Umbilical cord (tissue), 2 donors: ENCODE results near the gene PRKCD. TPM values are rescaled to one million over a fixed set of nuclear protein-coding genes. Genes with fewer than 3 reads are reported as not detected.

Experiments used
- DNase-seq: peaks from one replicate; pipeline ENCODE4 v3.0.0-alpha.2; 2015; ENCODE audit warnings: low spot score
- total RNA-seq: library from RNA; depleted of rRNA; stranded (reverse); fragments of >200 nt; gene quantifications from one replicate; pipeline ENCODE4 v1.2.3, GENCODE V29; 2014; ENCODE audit warnings: low replicate concordance; ENCODE audit not compliant: insufficient read depth

PRKCD gene
- total RNA-seq, 1 donor from 2014 or later, result 1.7 TPM

DNA sequence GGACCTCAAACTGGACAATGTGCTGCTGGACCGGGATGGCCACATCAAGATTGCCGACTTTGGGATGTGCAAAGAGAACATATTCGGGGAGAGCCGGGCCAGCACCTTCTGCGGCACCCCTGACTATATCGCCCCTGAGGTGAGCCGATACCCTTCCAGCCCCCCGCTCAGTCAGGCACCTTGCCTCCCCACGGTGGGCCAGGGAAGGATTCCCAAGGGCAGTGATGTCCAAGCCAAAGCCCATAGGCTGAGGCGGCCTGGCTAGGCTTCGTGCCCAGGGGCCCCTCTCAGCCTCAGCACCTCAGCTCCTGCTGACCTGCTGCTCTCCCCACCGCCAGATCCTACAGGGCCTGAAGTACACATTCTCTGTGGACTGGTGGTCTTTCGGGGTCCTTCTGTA, 27.7 kb downstream of the PRKCD start:
- DNase-seq, result no peak

DNA sequence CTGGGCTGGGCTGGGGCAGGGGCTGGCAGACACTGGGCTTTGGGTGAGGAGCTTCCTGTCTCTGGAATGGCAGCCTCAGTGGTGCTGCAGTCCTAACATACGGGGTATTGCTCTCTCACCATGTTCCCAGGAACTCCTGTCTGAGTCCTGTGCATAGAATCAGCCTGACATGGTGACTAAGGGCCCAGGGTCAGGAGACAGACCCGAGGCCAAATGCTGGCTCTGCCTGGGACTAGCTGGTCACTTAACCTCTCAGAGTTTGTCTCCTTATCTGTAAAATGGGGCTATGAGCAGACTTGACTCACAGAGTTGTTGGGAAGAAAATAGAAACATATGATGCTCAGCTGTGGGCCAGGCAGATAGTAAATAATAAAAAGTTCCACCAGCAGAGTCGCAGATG, 28.3 kb downstream of the PRKCD start:
- no peak for DNase-seq

DNA sequence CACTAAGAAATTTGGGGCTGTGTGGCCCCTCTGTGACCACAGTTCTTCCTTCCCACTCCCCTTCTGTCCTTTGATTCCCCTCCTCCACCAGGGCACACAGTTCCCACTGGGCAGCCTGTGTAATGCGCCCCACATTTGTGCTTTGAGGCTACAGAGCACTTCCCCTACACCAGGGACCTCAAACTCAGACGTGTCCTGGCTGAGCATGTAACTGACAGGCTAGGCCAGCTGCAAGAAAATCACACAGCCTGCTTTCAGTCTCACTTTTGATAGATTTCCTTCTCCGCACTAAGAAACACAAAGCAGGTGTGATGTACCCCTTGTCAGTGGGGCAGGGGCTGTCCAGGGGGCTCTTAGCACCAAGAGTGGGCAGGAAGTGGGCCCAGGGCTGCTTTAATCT, 29.6 kb downstream of the PRKCD start:
- DNase-seq, result no peak

DNA sequence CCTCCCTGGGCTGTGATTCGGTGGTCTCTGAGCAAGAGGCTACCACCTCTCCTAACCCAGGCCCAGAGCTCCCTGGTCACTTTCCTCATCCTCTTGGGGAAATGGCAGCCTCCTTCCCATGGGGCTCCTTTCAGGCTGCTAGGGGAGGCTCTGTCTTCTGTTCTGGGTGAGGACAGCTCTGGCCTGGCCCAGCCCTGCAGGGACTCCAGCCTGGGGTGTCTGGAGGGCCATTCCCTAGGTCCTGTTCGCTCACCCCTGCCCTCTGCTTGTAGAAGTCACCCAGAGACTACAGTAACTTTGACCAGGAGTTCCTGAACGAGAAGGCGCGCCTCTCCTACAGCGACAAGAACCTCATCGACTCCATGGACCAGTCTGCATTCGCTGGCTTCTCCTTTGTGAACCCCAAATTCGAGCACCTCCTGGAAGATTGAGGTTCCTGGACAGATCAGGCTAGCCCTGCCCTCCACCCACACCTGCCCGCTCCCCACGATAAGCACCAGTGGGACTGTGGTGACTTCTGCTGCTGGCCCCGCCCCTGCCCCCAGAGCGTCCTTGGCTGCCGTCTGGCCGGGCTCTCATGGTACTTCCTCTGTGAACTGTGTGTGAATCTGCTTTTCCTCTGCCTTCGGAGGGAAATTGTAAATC, 30.9 kb downstream of the PRKCD start:
- no peak for DNase-seq

DNA sequence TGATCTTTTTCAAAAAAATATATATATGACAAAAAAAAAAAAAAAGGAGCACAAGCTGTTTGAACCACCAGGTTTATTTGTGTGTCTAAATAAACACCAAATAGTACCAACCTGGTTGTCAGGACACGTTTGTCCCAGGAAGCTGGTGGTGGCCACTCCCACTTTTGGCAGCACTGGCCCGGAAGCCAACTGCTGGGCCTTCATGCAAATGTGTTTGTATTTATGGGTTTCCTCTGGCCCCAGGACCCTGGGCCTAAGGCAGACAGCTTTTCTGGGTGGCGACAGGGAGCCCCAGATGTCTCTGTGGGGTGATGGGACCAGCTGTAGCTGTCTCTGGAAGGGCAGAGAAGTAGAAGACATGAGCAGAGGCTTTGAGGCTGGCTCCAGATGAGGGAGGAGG, 31.6 kb downstream of the PRKCD start:
- DNase-seq, result no peak

DNA sequence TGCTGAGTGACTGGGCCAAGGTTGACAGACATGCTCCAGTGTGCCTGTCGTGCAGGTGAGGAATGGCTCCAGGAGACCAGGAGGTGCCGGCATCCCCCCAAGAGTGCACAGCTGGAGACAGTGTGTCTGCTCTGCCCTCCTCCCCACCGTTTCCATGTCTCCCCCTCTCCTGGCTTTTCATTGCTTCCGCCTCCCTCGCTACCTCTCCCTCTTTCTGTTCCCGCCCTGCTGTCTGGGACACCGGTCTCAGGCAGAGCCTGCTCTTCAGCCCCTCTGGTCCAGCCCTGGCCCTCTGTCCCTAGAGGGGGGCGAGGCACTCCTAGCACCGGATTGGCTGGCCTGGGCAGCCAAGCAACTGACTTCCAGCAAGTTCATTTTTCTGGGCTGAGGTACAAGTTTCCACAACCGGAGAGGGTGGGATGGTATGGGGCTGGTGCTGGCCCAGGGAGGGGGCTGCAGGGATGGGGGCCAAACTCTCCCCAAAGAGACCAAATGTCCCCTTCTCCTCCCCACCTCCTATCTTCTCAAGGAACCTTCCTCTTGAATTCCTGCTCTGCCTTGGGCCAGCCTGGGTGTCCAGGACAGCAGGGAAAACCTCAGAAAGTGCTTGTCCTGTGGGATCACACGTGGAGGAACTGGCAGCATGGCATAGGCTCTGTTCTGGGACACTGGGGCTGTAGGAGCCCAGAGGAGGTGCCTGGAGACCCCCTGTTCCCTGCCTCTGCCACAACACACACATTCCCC, 32.6 kb downstream of the PRKCD start:
- no peak for DNase-seq

DNA sequence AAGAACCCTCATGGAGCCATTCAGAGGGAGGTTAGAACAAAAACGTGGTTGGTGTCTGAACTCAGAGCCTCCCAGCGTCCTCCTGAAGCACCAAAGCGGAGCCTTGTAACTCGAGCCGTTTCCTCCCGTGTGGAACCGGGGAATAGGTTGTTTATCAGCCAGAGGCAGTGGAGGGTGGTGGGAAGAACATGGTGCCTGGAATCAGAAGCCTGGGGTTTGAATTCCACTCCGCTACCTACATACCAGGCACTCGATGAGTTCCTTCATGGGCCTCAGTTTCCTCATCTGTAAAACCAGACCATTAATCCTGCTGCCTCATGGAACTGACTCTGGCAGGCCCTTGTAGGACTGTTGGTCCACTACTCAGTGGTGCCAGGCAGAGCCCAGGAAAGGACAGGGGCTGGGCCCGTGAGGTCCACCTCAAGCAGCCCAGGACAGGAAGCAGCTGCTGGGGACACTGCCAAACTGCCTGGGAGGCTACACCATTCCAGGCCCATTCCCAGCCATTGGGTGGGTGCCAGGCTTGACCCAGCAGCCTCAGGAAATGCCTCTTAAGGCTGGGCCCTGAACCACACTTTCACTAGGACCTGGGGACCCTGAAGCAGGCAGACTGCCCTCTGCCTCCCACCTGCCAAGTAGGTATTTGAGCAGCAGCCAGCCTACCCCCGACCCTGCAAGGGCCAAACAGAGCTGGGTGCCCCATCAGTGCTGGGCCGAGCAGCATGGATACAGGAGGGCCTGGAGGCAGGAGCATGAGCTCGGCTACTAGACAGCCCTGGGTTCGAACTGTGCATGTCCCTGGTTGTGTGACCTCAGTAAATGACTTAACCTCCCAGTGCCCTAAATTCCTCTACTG, 33.4 kb downstream of the PRKCD start:
- no peak for DNase-seq

DNA sequence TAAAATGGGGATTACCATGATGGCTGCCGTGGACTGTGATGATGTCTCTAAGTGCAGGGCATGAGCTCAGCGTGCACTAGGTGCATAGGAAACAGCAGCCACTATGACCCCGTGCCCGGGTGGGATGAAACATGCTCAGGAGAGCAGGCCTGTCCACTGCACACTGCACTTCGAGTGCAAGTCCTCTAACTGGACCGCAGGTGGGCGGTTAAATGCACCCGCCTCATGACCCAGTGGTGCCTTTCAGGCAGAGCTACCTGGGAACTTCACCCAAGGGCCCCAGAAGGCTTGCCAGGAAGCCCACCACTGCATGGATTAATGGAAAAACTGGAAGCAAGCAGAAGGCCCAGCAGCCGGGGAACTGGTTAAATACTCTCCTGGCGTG, 34.0 kb downstream of the PRKCD start:
- no peak for DNase-seq

DNA sequence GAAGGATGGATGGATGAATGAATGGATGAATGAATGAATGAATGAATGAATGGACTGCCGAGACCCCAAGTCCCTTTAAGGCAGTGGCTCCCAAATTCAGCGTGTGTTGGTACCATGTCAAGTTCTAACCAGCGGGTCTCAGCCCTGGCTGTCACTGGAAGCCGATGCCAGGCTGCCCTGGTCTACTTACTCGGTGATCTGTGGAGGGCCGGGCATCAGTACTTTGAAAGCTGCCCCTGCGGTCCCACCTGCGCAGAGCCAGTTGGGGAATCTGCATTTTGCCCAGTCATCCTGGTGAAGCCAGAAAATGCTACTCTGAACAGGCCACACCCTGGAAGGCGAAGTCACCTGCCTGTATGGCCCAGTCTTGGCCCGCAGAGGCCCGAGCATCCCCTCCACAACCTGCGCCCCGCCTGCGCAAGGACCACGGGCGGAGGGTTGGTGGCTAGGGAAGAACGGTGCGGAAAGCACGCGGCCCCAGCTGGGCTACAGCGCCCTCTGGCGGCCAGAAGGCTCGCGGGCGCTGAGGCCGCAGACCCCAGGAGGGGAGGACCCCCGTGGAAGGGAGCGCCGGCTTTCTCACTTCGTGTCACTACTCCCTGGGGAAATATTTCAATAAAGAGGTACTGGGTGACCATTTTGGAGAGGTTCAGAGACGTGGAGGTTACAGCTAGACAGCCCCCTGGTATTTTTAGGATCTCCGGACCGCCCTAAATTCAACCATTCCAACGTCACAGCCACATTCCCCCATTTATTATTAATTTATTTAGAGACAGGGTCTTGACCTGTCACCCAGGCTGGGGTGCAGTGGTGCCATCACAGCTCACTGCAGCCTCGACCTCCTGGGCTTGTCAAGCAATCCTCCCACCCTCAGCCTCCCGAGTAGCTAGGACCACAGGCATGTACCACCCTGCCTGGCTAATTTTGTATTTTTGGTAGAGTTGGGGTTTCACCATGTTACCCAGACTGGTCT, 34.9 kb downstream of the PRKCD start:
- DNase-seq, result peak; percentile 30

DNA sequence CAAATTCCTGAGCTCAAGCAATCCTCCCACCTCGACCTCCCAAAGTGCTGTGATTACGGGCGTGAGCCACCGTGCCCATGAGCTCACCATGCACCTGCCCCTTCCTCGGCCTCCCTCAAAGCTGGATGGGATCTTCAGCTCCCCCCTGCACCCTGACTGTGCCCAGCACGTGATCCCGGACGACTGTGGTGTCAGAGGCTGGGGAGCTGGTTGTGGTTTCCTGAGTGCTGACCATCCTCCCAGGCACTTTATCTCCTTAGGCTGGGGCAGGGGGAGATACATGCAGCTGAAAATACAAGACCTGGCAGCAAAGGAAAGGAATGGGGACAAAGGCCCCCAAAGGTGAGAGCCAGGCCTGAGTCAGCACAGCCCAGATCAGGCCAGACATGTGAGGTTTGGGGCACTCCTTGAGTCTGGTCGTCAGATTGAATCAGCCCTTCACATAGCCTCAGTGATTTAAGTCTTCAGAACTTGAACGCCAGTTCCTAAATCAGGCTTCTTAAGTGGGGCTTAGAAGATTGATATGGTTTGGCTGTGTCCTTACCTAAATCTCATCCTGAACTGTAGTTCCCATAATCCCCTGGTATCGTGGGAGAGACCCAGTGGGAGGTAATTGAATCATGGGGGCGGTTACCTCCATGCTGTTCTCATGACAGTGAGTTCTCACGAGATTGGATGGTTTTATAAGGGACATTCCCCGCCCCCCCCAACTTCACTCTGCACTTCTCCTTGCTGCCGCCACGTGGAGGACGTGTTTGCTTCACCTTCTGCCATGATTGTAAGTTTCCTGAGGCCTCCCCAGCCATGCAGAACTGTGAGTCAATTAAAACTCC, 35.8 kb downstream of the PRKCD start:
- peak; percentile 79 for DNase-seq

DNA sequence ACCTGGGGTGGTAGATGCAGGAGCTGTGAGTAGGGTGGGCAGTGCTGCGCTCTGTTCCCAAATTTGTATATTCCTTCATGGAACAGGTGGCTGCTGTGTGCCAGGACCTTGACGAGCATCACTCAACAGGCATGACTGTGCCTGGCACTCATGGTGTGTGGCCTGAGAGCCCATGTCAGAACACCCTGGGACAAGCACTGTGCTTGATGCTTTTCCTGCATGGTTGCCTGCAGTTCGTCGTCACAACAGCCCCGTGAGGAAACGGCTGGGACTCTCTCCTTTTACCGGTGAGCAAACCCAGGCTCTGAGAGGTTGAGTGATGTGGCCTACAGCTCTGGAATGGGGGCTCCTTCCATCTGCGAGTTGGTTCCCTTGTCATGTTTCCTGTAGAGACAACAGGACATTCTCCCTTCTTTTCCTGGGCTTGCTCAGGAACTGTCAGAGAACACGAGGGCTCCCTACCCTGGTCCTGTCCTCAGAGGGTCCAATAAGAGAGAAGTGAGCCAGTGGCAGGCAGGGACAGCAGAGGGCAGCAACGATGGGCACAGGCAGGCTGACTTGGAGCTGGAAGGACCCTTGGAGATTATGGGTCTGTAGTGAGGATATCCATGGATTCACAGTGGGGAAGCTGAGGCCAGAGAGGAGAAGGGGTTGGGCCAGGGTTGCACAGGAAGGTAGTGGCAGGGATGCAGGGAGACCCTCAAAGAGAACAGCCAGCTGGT, 37.4 kb downstream of the PRKCD start:
- DNase-seq, result no peak

DNA sequence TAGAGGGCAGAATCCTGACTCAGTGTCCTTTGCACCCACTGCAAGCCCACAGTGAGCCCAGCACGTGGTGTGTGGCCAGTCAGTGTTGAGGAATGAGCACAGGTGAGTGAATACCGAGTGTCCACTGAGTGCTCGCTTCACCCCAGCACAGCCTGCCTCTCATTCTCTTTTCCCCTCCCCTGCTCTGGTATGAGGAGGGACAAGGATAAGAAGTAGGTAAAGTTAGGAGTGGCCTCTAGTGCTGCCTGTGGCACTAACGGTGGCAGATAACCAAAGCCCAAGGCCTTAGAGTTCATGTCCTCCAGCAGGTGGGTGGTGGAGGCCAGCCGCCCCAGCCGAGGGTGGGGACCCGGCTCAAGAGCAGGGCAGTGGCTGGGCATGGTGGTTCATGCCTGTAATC, 38.0 kb downstream of the PRKCD start:
- no peak for DNase-seq

DNA sequence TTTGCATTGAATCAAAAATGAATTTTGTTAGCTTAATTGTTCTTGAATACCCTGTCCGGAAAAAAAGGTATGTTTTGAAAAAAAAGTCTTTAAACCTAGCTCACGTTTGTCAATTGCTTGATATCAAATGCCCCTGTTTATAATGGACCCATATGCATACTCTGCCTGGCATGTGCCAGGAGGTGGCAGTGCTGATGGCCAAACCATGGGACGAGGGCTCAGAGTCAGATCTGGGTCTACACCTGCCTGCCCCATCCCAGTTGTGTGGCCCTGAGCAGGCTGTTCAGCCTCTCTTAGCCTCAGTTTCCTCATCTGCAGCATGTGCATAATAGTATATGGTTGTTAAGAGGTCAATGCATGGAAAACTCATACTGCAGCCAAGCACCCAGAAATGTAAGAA, 38.8 kb downstream of the PRKCD start:
- DNase-seq, result no peak

DNA sequence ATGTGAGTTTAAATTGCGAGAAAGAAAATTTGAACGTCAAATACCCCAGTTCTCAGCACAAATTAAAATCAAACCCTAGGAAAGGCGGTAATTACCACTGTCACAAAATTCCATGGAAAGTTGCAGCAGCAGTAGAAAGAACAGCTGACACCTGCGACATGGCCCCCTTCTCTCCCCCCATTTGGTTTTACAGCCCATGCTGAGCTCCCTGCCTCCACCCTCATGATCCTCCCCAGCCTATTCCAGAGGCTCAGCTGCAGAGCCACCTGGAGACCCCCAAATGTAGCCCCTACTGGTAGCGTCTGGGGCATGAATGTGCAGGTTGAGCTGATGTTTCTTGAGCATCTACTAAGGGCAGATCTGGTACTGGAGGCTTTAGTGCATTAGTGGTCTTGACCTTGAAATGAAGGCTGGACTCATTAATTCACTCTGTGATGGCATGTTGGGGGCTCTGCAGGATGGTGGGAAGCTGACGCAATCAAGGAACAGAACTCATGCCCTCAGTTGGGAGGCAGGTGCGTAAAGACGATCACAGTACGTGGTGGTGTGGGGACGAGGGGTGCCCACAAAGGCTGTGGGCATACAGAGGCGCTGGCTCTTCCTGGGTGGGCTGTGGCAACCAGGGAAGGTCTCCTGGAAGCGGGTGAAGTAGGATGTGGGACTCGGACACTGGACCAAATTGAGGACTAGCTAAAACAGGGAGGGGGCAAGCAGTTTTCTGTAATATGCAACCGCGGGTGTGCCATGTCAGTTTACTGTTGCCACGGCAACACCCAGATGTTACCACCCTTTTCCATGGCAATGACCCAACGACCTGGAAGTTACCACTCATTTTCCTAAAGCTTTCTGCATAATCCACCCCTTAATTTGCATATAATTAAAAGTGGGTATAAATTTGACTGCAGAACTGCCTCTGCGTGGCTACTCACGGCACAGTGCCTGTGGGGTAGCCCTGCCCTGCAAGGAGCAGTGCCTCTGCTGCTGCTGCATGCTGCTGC, 39.8 kb downstream of the PRKCD start:
- no peak for DNase-seq

DNA sequence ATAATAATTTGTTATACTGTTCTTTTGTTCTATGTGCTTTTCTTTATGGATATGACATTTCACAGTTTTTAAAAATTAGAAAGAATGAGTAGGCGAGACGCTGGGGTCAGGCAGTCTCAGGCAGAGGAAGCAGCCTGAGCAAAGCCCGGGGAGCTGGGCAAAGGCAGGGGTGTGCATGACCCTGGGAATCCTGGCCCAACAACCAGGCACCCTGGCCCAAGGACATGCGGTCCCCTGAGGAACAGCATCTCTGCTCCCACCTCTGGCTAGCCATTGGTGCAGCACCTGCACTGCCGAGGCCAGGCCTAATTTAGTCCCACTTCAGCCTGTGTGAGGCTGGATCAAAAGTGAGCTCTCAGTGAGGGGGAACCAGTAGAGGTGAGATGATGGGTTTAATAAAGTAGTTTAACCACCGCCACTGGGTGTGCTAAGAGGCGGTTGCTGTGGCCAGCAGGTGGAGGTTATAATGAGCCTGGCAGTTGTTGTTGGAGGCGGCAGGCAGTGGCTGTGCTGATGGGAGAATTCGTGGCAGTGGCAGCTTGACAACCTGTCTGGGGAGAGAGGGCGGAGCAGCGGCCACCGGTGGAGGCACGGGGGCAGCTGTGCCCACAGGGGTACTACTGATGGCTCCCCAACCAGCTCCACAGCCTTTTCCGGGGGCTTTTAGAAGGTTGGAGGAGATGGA, 41.5 kb downstream of the PRKCD start:
- no peak for DNase-seq

DNA sequence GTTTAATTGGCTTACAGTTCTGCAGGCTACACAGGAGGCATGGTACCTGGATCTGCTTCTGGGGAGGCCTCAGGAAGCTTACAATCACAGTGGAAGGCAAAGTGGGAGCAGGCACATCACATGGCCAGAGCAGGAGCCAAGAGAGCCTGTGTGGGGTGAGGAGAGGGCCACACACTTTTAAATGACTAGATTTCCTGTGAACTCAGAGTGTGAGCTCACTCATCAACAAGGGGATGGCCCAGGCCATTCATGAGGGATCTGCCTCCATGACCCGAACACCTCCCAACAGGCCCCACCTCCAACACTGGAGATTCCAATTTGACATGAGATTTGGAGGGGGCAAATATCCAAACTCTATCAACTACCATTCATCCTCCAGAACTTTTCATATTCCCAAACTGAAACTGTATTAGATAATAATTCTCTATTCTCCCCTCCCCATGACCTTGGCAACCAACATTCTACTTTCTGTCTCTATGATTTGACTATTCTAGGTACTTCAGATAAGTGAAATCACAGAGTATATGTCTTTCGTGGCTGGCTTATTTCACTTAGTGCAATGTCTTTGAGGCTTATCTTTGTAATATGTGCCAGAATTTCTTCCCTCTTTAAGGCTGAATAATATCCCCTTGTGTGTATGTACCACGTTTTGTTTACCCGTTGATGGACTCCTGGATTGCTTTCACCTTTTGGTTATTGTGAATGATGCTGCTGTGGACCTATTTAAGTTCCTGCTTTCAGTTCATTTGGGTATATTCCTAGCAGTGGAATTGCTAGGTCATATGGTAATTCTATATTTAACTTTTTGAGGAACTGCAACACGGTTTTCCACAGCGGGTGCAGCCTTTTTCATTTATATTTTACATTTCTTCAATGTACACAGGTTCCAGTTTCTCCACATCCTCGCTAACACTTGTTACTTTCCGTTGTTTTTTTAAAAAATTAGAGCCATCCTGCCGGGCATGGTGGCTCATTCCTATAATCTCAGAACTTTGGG, 51.0 kb downstream of the PRKCD start:
- no peak for DNase-seq

DNA sequence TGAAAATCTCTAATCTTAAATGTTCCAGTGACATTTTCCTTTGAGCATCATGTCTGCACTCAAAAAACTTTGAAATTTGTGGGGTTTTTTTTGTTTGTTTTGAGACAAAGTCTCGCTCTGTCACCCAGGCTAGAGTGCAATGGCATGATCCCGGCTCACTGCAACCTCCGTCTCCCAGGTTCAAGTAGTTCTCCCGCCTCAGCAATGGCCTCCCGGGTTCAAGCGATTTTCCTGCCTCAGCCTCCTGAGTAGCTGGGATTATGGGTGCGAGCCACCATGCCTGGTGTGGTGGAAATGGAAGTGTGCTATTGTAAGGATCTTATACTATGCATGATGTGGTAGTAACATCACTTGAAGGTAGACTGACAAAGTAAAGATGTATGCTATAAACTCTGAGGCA, 52.3 kb downstream of the PRKCD start:
- DNase-seq, result no peak
